Hepatocyte (in vitro differentiated cells): ENCODE measurements around the gene SPATA6L. TPM values are rescaled to one million over a fixed set of nuclear protein-coding genes. Genes with fewer than 3 reads are reported as not detected.

Source experiments
- DNase-seq: peaks from one replicate; pipeline ENCODE4 v3.0.0-alpha.2; 2016; ENCODE audit warnings: low spot score
- H2AFZ ChIP-seq: fragments of 200-600 bp; sonication (generic); 2 replicates; pipeline ENCODE4 v1.6.0; 2016; ENCODE audit warnings: antibody characterized with exemption, mild to moderate bottlenecking
- H3K27ac ChIP-seq: fragments of 200-600 bp; sonication (generic); 2 replicates; pipeline ENCODE4 v1.5.1; 2016; ENCODE audit warnings: mild to moderate bottlenecking
- H3K27me3 ChIP-seq: fragments of 200-600 bp; sonication (generic); 2 replicates; pipeline ENCODE4 v1.6.1; 2016
- H3K36me3 ChIP-seq: fragments of 200-600 bp; sonication (generic); replicated peaks from 2 replicates; pipeline ENCODE4 v1.5.1; 2016; ENCODE audit warnings: low read depth; ENCODE audit not compliant: insufficient read depth
- H3K4me1 ChIP-seq: fragments of 200-600 bp; sonication (generic); 2 replicates; pipeline ENCODE4 v1.5.1; 2016; ENCODE audit warnings: mild to moderate bottlenecking, moderate library complexity; ENCODE audit not compliant: insufficient read depth
- H3K4me2 ChIP-seq: fragments of 200-600 bp; sonication (generic); 2 replicates; pipeline ENCODE4 v1.6.0; 2016
- H3K4me3 ChIP-seq: fragments of 200-600 bp; sonication (generic); 2 replicates; pipeline ENCODE4 v1.5.1; 2016; ENCODE audit warnings: mild to moderate bottlenecking
- H3K79me2 ChIP-seq: fragments of 200-600 bp; sonication (generic); 2 replicates; pipeline ENCODE4 v1.6.0; 2017; ENCODE audit warnings: mild to moderate bottlenecking
- H3K9me2 ChIP-seq: fragments of 200-600 bp; sonication (generic); replicated peaks from 2 replicates; pipeline ENCODE4 v1.6.0; 2017; ENCODE audit warnings: mild to moderate bottlenecking; ENCODE audit not compliant: insufficient read depth
- H3K9me3 ChIP-seq: fragments of 200-600 bp; sonication (generic); 2 replicates; pipeline ENCODE4 v1.5.1; 2016; ENCODE audit warnings: low read depth, mild to moderate bottlenecking
- H4K20me1 ChIP-seq: fragments of 200-600 bp; sonication (generic); 2 replicates; pipeline ENCODE4 v1.6.0; 2016; ENCODE audit warnings: mild to moderate bottlenecking; ENCODE audit not compliant: insufficient read depth, poor library complexity, severe bottlenecking
- EZH2 ChIP-seq: fragments of 200-600 bp; sonication (generic); IDR thresholded peaks from 2 replicates; pipeline ENCODE4 v1.6.1; 2016; ENCODE audit warnings: antibody characterized with exemption, mild to moderate bottlenecking, borderline replicate concordance
- EZH2phosphoT487 ChIP-seq: fragments of 200-600 bp; sonication (generic); IDR thresholded peaks from one replicate; pipeline ENCODE4 v1.6.1; 2018; ENCODE audit warnings: antibody characterized with exemption, mild to moderate bottlenecking, low read depth, moderate library complexity; ENCODE audit not compliant: unreplicated experiment, severe bottlenecking
- WGBS: methylation state at CpG from one replicate; pipeline ENCODE4 v1.1.6; 2016; ENCODE audit warnings: low lambda C conversion rate; ENCODE audit errors: missing lambda C conversion rate; 5-methylcytosine and 5-hydroxymethylcytosine counted together
- polyA plus RNA-seq: library from polyadenylated mRNA; unstranded; fragments of >200 nt; fragmentation: Nextera tagmentation; extraction: Ambion mirVana; gene quantifications from 2 replicates; pipeline ENCODE4 v1.2.1, GENCODE V29; 2016
- total RNA-seq: library from RNA; depleted of rRNA; stranded (reverse); fragments of >200 nt; gene quantifications from 2 replicates; pipeline ENCODE4 v1.2.3, GENCODE V29; 2014
- TF ChIP-seq, protein P1 (sequence below): fragments of 200-600 bp; sonication (generic); IDR thresholded peaks from 2 replicates; pipeline ENCODE4 v1.5.1; 2016; ENCODE audit warnings: antibody characterized with exemption, mild to moderate bottlenecking; ENCODE audit not compliant: poor library complexity

The SPATA6L gene
- total and polyA plus RNA-seq, 2 experiments from 2014 or later = 2.0 to 2.5 TPM

- Histone ChIP-seq H3K36me3 (no peaks in the 10 kb centered on the region), H4K20me1 (no peaks in the 10 kb centered on the region), H3K4me1 (no peaks in the 10 kb centered on the region), H3K79me2 (no peaks in the 10 kb centered on the region), H3K27ac (no peak overlapping the region), H3K4me3 (no peak overlapping the region), H3K9me3 (no peaks in the 10 kb centered on the region), H3K27me3 (no peaks in the 10 kb centered on the region), H3K9me2 (no peaks in the 10 kb centered on the region), H3K4me2 (no peak overlapping the region), H2AFZ (no peak overlapping the region)
- 93% methylated on average over 8 of the region's 8 CpGs for WGBS
- no peak for TF ChIP-seq EZH2phosphoT487
- TF ChIP-seq, protein P1, sequence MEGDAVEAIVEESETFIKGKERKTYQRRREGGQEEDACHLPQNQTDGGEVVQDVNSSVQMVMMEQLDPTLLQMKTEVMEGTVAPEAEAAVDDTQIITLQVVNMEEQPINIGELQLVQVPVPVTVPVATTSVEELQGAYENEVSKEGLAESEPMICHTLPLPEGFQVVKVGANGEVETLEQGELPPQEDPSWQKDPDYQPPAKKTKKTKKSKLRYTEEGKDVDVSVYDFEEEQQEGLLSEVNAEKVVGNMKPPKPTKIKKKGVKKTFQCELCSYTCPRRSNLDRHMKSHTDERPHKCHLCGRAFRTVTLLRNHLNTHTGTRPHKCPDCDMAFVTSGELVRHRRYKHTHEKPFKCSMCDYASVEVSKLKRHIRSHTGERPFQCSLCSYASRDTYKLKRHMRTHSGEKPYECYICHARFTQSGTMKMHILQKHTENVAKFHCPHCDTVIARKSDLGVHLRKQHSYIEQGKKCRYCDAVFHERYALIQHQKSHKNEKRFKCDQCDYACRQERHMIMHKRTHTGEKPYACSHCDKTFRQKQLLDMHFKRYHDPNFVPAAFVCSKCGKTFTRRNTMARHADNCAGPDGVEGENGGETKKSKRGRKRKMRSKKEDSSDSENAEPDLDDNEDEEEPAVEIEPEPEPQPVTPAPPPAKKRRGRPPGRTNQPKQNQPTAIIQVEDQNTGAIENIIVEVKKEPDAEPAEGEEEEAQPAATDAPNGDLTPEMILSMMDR = no peak
- no peak for TF ChIP-seq EZH2
- no peak for DNase-seq
Observed at GRCh38 chr9:4559261-4560182, 106.8 kb downstream of the SPATA6L start.

GRCh38 chr9:4558371-4558998, 107.8 kb downstream of the SPATA6L start:
- no peaks in the 10 kb centered on the region for H3K9me2 ChIP-seq
- no peaks in the 10 kb centered on the region for H3K4me1 ChIP-seq
- H3K4me2 ChIP-seq = no peak overlapping the region
- H3K4me3 ChIP-seq = no peak overlapping the region
- no peaks in the 10 kb centered on the region for H3K36me3 ChIP-seq
- H4K20me1 ChIP-seq = no peaks in the 10 kb centered on the region
- WGBS = 91% methylated on average over 5 of the region's 5 CpGs
- H3K9me3 ChIP-seq = no peaks in the 10 kb centered on the region
- no peak for TF ChIP-seq EZH2
- no peak for TF ChIP-seq EZH2phosphoT487
- TF ChIP-seq, protein P1 = no peak
- no peaks in the 10 kb centered on the region for H3K27me3 ChIP-seq
- no peak for DNase-seq
- no peaks in the 10 kb centered on the region for H3K79me2 ChIP-seq
- no peak overlapping the region for H3K27ac ChIP-seq
- H2AFZ ChIP-seq = no peak overlapping the region

DNA sequence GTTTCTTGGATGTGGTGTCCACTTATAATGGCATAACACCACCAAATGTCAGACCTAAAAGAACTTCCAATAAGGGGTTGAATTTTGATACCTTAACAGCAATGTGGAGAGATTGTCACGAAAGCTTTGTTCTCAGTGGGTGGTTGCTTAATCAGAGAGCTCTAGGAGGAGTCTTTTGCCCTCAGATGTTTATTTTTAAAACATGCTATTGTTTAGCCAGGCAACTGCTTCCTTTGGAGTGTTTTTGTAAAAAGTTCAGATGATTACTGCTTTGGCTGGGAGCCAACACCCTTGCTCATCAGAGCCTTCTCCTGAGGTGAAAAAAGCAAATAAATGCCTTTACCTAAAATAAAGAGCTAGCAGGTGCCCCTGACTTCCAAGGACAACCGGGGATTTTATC, 111.0 kb downstream of the SPATA6L start:
- DNase-seq = no peak
- TF ChIP-seq, protein P1 = no peak
- no peak for TF ChIP-seq EZH2phosphoT487
- TF ChIP-seq EZH2 = no peak
- no peaks in the 10 kb centered on the region for H3K79me2 ChIP-seq
- no peak overlapping the region for H3K27ac ChIP-seq
- H3K36me3 ChIP-seq = no peaks in the 10 kb centered on the region
- peaks cover 12% of the 10 kb centered on the region for H3K4me1 ChIP-seq
- H3K9me3 ChIP-seq = no peaks in the 10 kb centered on the region
- H4K20me1 ChIP-seq = no peaks in the 10 kb centered on the region
- no peak overlapping the region for H2AFZ ChIP-seq
- H3K9me2 ChIP-seq = no peaks in the 10 kb centered on the region
- WGBS = 27% methylated on average over 2 of the region's 2 CpGs
- no peaks in the 10 kb centered on the region for H3K27me3 ChIP-seq
- H3K4me2 ChIP-seq = no peak overlapping the region
- H3K4me3 ChIP-seq = no peak overlapping the region
